HG03521 (cell line): Measurements from ENCODE around the gene CMIP.

ENCODE experiments used
- ATAC-seq: cut with Tn5 transposase; IDR thresholded peaks from one replicate; pipeline ENCODE4 v1.9.1; 2021; ENCODE audit warnings: mild to moderate bottlenecking, moderate library complexity; ENCODE audit not compliant: unreplicated experiment

Gene CMIP

GRCh38 chr16:81458827-81459598, 14.4 kb downstream of the CMIP start:
- no peak for ATAC-seq

GRCh38 chr16:81460075-81460474, 15.5 kb downstream of the CMIP start:
- ATAC-seq, result no peak

- ATAC-seq, result no peak
These were observed 16.6 kb downstream of the CMIP start for GRCh38 chr16:81461243-81461642.

- no peak for ATAC-seq
These were observed 17.2 kb downstream of the CMIP start for GRCh38 chr16:81461766-81462165.

- no peak for ATAC-seq
These were observed 18.1 kb downstream of the CMIP start for GRCh38 chr16:81462683-81463082.

GRCh38 chr16:81463296-81463890, 18.8 kb downstream of the CMIP start:
- ATAC-seq, result no peak

- ATAC-seq, result no peak
These were observed 19.7 kb downstream of the CMIP start for GRCh38 chr16:81464279-81464678.

GRCh38 chr16:81465375-81465943, 20.9 kb downstream of the CMIP start:
- no peak for ATAC-seq

- ATAC-seq, result no peak
These were observed 21.9 kb downstream of the CMIP start for GRCh38 chr16:81466356-81466980.

GRCh38 chr16:81467072-81467471, 22.5 kb downstream of the CMIP start:
- ATAC-seq, result no peak

GRCh38 chr16:81467815-81468214, 23.2 kb downstream of the CMIP start:
- ATAC-seq, result no peak

- ATAC-seq, result no peak
These were observed 23.8 kb downstream of the CMIP start for GRCh38 chr16:81468269-81468902.

GRCh38 chr16:81469183-81469677, 24.6 kb downstream of the CMIP start:
- ATAC-seq, result no peak

- ATAC-seq, result peak; percentile 77
These were observed 25.3 kb downstream of the CMIP start for GRCh38 chr16:81469710-81470535.

- ATAC-seq, result no peak
These were observed 26.4 kb downstream of the CMIP start for GRCh38 chr16:81470796-81471636.

- no peak for ATAC-seq
These were observed 27.3 kb downstream of the CMIP start for GRCh38 chr16:81471882-81472281.

- no peak for ATAC-seq
These were observed 27.8 kb downstream of the CMIP start for GRCh38 chr16:81472391-81472790.

GRCh38 chr16:81473066-81473488, 28.5 kb downstream of the CMIP start:
- ATAC-seq, result no peak

- no peak for ATAC-seq
These were observed 28.9 kb downstream of the CMIP start for GRCh38 chr16:81473558-81473957.
